Effector memory CD4-positive, alpha-beta T cell (primary cell): ENCODE results near the gene ENO1.
"Not testable (repeated sequence)": the region's sequence is repeated elsewhere in the genome, so short reads cannot be mapped to it uniquely, and the experiment has no call there.

ENCODE experiments used
- DNase-seq, 3 donors: peaks; one replicate each; pipeline ENCODE4 v3.0.0-alpha.2; 2020
- H3K27ac ChIP-seq: 2 replicates; pipeline ENCODE4 v1.7.0; 2013; ENCODE audit warnings: mild to moderate bottlenecking, low read length, moderate library complexity; ENCODE audit not compliant: insufficient read depth, poor library complexity, severe bottlenecking
- H3K27me3 ChIP-seq: replicated peaks from 2 replicates; pipeline ENCODE4 v1.7.0; 2013; ENCODE audit warnings: mild to moderate bottlenecking, low read length; ENCODE audit not compliant: insufficient read depth, control insufficient read depth, poor library complexity, severe bottlenecking
- H3K36me3 ChIP-seq: 2 replicates; pipeline ENCODE4 v1.7.0; 2013; ENCODE audit warnings: mild to moderate bottlenecking, low read length, moderate library complexity; ENCODE audit not compliant: control insufficient read depth, insufficient read depth
- H3K4me1 ChIP-seq: 2 replicates; pipeline ENCODE4 v1.7.0; 2013; ENCODE audit warnings: low read length, mild to moderate bottlenecking; ENCODE audit not compliant: control insufficient read depth, insufficient read depth, poor library complexity, severe bottlenecking
- H3K4me3 ChIP-seq: 2 replicates; pipeline ENCODE4 v1.7.0; 2013; ENCODE audit warnings: low read length, low read depth, mild to moderate bottlenecking; ENCODE audit not compliant: insufficient read depth, poor library complexity, severe bottlenecking
- H3K9me3 ChIP-seq: 2 replicates; pipeline ENCODE4 v1.7.0; 2013; ENCODE audit warnings: mild to moderate bottlenecking, low read length, moderate library complexity; ENCODE audit not compliant: control insufficient read depth

Gene ENO1

DNA sequence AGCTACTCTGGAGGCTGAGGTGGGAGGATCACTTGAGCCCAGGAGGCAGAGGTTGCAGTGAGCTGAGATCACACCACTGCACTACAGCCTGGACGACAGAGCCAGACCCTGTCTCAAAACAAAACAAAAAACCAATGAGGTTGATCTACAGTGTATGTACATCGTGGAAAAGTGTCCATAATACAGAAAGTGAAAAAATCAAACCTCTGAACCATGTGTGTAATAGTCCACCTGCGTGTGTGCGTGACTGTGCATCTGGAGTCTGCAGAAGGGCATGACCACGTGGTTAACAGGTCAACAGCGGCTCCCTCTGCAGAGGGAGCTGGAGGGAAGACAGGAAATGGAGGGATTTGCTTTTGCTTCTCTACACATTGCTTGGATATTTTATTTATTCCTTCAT is 32.4 kb upstream of the ENO1 start:
- no peaks in the 10 kb centered on the region for H3K36me3 ChIP-seq
- H3K9me3 ChIP-seq: no peaks in the 10 kb centered on the region
- H3K4me3 ChIP-seq: no peak overlapping the region
- no peak for DNase-seq
- H3K4me1 ChIP-seq: no peaks in the 10 kb centered on the region
- H3K27me3 ChIP-seq: no peaks in the 10 kb centered on the region
- no peak overlapping the region for H3K27ac ChIP-seq

DNA sequence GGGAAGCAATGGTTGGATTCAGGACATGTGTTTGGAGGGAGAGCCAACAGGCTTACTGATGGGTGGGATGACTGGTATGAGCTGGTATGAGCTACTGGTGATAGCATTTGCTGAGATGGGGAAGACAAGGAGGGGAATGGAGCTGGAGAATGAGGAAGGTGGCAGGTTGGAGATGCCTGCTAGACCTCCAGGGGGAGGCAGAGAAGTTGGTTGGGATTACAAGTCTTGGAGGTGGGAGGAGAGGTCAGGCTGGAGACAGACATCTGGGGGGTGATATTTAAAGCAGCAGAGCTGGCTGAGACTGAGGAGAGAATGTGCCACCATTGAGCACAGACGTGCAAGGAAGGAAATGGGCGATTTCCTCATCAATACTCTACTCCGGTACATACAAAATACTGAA is 31.8 kb upstream of the ENO1 start:
- Histone ChIP-seq H3K27ac (no peak overlapping the region), H3K4me3 (no peak overlapping the region), H3K36me3 (no peaks in the 10 kb centered on the region), H3K4me1 (no peaks in the 10 kb centered on the region), H3K9me3 (no peaks in the 10 kb centered on the region), H3K27me3 (no peaks in the 10 kb centered on the region)
- DNase-seq: no peak

DNA sequence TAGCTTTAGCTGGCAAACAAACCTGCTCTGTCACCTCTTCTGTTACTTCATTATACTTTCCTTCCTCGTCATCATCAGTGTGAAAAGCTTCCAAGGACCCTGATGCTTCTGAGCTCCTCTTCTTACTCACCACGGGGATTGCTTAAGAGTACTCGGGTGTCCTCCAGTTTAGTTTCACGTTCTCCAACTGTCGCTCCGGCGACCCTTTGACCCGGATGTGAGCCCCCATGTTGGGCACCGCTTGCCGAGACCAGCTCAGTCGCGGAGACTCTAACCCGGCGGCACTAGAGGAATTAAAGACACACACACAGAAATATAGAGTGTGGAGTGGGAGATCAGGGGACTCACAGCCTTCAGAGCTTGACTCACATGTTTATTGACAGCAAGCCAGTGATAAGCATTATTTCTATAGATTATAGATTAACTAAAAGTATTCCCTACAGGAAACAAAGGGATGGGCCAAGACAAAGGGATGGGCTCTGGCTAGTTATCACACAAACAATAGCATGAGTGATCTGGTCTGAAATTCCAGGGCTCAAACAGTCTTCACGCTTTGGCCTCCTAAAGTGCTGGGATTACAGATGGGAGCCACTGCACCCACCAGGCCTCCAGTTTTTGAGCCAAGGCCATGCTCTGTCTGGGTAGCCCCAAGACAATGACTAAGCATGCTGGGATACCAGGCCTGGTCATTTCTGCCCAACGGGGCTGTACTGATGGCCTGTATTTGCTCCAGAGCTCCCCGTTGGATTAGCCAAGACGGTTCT is 30.1 kb upstream of the ENO1 start:
- Histone ChIP-seq H3K9me3 (no peaks in the 10 kb centered on the region), H3K27me3 (no peaks in the 10 kb centered on the region), H3K36me3 (no peaks in the 10 kb centered on the region), H3K27ac (no peak overlapping the region), H3K4me1 (no peaks in the 10 kb centered on the region), H3K4me3 (no peak overlapping the region)
- DNase-seq: no peak

DNA sequence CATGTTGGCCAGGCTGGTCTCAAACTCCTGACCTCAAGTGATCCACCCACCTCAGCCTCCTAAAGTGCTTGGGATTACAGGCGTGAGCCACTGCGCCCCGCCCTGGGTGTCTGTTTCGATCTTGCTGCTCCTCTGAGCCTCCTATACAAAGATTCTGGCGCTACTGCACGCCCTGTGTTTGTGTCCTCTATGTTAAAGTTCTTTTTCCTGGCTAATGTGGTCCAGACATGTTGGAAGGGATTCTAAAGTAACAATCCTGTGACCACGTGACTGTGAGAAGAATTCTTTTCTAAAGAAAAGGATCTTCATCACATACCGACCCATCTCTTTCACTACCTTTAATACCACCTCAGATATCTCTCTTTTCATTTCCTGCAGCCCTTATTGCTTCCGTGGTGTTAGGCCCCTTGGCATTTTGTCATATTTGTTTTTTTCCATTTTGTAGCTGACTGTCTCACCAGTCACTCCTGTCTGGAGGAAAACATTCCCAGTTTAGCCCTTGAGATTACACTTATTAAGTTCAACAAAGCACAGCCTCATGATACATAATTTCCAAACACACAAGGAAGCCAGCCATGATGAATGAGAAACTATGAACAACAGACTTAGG is 27.2 kb upstream of the ENO1 start:
- Histone ChIP-seq H3K9me3 (no peaks in the 10 kb centered on the region), H3K27me3 (no peaks in the 10 kb centered on the region), H3K36me3 (no peaks in the 10 kb centered on the region), H3K4me1 (no peaks in the 10 kb centered on the region), H3K27ac (no peak overlapping the region), H3K4me3 (no peak overlapping the region)
- DNase-seq: no peak

DNA sequence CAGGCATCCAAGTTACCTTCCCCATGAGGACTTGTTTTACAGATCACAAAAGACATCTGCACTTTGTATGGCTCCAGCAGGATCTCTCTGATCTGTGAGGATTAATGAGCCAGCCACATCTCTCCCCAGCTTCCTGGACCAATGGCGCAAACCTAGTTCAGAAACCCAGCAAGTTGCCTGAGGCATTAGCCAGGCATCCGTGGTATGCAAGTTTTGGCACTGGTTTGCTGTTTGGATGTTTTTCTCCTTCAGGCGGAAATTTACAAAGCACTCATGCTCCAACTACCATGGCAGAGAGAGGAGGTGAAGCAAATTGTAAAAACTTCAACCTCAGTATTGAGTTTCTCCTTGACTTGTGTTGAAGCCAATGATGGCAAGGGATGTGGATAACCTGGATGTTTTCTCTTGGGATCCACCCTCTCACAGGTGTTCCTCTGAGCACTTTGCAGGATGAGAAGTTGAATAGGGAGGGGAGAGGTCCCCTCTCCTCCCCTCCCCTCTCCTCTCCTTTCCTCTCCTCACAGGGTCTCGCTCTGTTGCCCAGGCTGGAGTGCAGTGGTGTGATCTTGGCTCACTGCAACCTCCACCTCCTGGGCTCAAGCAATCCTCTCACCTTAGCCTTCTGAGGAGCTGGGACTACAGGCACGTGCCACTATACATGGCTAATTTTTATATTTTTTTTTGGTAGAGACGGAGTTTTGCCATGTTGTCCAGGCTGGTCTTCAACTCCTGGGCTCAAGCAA is 25.6 kb upstream of the ENO1 start:
- Histone ChIP-seq H3K27ac (no peak overlapping the region), H3K4me3 (no peak overlapping the region), H3K36me3 (no peaks in the 10 kb centered on the region), H3K4me1 (peaks cover 7% of the 10 kb centered on the region), H3K27me3 (no peaks in the 10 kb centered on the region), H3K9me3 (no peaks in the 10 kb centered on the region)
- no peak for DNase-seq

DNA sequence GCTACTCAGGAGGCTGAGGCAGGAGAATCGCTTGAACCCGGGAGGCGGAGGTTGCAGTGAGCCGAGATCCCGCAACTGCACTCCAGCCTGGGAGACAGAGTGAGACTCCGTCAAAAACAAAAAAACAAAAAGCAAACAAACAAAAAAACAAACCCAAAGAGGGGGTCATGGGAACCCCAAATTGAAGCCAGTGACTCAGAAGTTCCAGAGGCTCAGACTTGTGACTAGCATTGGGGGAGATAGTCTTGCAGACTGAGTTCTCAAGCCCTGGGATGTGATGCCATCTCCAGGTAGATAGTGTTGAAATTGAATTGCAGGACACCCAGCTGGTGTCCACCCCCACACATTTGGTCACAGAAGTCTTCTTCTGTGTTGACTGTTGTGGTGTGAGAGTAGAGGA is 24.9 kb upstream of the ENO1 start:
- H3K4me1 ChIP-seq: peaks cover 8% of the 10 kb centered on the region
- H3K27ac ChIP-seq: no peak overlapping the region
- DNase-seq: no peak
- no peaks in the 10 kb centered on the region for H3K9me3 ChIP-seq
- H3K27me3 ChIP-seq: no peaks in the 10 kb centered on the region
- no peaks in the 10 kb centered on the region for H3K36me3 ChIP-seq
- H3K4me3 ChIP-seq: no peak overlapping the region

DNA sequence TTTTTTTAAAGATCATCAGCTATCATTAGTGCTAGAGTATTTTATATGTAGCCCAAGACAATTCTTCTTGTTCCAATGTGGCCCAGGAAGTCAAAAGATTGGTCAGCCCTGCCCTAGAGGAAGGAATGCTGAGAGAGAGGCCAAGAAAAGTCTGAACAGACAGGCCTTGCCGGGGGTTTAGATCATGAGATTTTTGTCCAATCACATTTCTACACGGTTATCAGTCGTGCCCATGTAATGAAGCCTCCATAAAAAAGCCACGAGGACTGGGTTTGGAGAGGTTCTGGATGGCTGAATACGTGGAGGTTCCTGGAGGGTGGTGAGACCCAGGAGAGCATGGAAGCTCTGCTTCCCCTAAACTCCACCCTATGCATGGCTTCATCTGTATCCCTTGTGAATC is 24.3 kb upstream of the ENO1 start:
- DNase-seq: no peak
- H3K27ac ChIP-seq: no peak overlapping the region
- H3K36me3 ChIP-seq: no peaks in the 10 kb centered on the region
- peaks cover 8% of the 10 kb centered on the region for H3K4me1 ChIP-seq
- H3K27me3 ChIP-seq: no peaks in the 10 kb centered on the region
- H3K4me3 ChIP-seq: no peak overlapping the region
- no peaks in the 10 kb centered on the region for H3K9me3 ChIP-seq

DNA sequence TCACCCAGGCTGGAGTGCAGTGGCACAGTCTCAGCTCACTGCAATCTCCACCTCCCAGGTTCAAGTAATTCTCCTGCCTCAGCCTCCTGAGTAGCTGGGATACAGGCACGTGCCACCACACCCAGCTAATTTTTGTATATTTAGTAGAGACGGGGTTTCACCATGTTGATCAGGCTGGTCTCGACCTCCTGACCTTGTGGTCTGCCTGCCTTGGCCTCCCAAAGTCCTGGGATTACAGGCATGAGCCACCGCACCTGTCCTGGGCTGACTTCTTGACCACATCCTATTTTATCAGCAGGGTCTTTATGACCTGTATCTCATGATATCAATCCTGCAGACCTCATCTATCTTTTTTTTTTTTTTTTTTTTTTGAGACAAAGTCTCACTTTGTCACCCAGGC is 22.2 kb upstream of the ENO1 start:
- H3K9me3 ChIP-seq, DNase-seq, H3K27ac ChIP-seq, H3K27me3 ChIP-seq, H3K4me3 ChIP-seq, H3K36me3 ChIP-seq, H3K4me1 ChIP-seq: not testable (repeated sequence)

DNA sequence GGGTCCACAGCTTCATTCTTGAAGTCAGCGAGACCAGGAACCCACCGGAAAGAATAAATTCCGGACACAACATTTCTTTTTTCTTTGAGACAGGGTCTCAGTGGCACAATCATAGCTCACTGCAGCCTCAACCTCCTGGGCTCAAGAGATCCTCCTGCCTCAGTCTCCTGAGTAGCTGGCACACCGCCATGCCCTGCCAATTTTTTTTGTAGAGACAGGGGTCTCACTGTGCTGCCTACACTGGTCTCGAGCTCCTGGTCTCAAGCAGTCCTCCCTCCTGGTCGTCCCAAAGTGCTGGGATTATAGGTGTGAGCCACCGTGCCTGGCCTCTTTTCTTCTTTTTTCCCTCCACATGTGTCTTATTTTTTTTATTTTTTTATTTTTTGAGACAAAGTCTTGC is 20.6 kb upstream of the ENO1 start:
- Histone ChIP-seq H3K4me3 (no peak overlapping the region), H3K4me1 (peaks cover 8% of the 10 kb centered on the region), H3K27ac (peak overlapping the region; percentile 62), H3K36me3 (no peaks in the 10 kb centered on the region), H3K9me3 (no peaks in the 10 kb centered on the region), H3K27me3 (no peaks in the 10 kb centered on the region)
- no peak for DNase-seq

DNA sequence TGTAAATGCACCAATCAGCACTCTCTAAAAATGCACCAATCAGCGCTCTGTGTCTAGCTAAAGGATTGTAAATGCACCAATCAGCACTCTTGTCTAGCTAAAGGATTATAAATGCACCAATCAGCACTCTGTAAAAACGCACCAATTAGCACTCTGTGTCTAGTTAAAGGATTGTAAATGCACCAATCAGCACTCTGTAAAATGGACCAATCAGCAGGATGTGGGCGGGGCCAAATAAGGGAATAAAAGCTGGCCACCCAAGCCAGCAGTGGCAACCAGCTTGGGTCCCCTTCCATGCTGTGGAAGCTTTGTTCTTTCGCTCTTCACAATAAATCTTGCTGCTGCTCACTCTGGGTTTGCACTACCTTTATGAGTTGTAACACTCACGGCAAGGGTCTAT is 19.9 kb upstream of the ENO1 start:
- not testable (repeated sequence) for H3K4me1 ChIP-seq, H3K4me3 ChIP-seq, H3K27me3 ChIP-seq, H3K9me3 ChIP-seq, DNase-seq, H3K27ac ChIP-seq, H3K36me3 ChIP-seq
